ENCODE measurements around the gene CCNK. TPM values are rescaled to one million over a fixed set of nuclear protein-coding genes. Genes with fewer than 3 reads are reported as not detected.

Gene CCNK
- total RNA-seq, 2 experiments from 2014 or later = 86.6 to 90.4 TPM

GRCh38 chr14:99554757-99555531 lies 73.7 kb downstream of the CCNK start:
- POLR2A ChIA-PET = no interaction called here
- no peak for DNase-seq
- H3K36me3 Mint-ChIP-seq = no peaks in the 10 kb centered on the region
- no peak overlapping the region for H3K27ac Mint-ChIP-seq
- peaks cover 2% of the 10 kb centered on the region for H3K4me1 Mint-ChIP-seq (ENCODE audit: low read depth)
- CTCF ChIA-PET = no interaction called here
- peaks cover 2% of the 10 kb centered on the region for H3K9me3 Mint-ChIP-seq
- no peaks in the 10 kb centered on the region for H3K27me3 Mint-ChIP-seq
- intact Hi-C loops (cut with micrococcal nuclease) = no loop called here
- H3K4me3 Mint-ChIP-seq = no peak overlapping the region

- DNase-seq = no peak
- Mint-ChIP-seq H3K4me1 (ENCODE audit: low read depth) (peaks cover 1% of the 10 kb centered on the region), H3K36me3 (no peaks in the 10 kb centered on the region), H3K27me3 (no peaks in the 10 kb centered on the region), H3K4me3 (no peak overlapping the region), H3K9me3 (peaks cover 2% of the 10 kb centered on the region), H3K27ac (no peak overlapping the region)
- intact Hi-C loops (cut with micrococcal nuclease) = no loop called here
- ChIA-PET CTCF (no interaction called here), POLR2A (no interaction called here)
These were observed 75.1 kb downstream of the CCNK start for GRCh38 chr14:99556134-99556791.

- DNase-seq = no peak
- Mint-ChIP-seq H3K4me3 (no peak overlapping the region), H3K27me3 (no peaks in the 10 kb centered on the region), H3K36me3 (no peaks in the 10 kb centered on the region), H3K9me3 (peaks cover 2% of the 10 kb centered on the region), H3K4me1 (ENCODE audit: low read depth) (peaks cover 2% of the 10 kb centered on the region), H3K27ac (no peak overlapping the region)
- ChIA-PET POLR2A (no interaction called here), CTCF (no interaction called here)
- intact Hi-C loops (cut with micrococcal nuclease) = no loop called here
These were observed 78.2 kb downstream of the CCNK start for GRCh38 chr14:99559286-99559990.

GRCh38 chr14:99560403-99560802 lies 79.2 kb downstream of the CCNK start:
- Mint-ChIP-seq H3K36me3 (no peaks in the 10 kb centered on the region), H3K4me3 (no peak overlapping the region), H3K27me3 (no peaks in the 10 kb centered on the region), H3K27ac (no peak overlapping the region), H3K9me3 (peaks cover 2% of the 10 kb centered on the region), H3K4me1 (ENCODE audit: low read depth) (peaks cover 2% of the 10 kb centered on the region)
- ChIA-PET POLR2A (no interaction called here), CTCF (no interaction called here)
- intact Hi-C loops (cut with micrococcal nuclease) = no loop called here
- no peak for DNase-seq

GRCh38 chr14:99560922-99561683 lies 79.9 kb downstream of the CCNK start:
- ChIA-PET POLR2A (no interaction called here), CTCF (no interaction called here)
- H3K27me3 Mint-ChIP-seq = no peaks in the 10 kb centered on the region
- intact Hi-C loops (cut with micrococcal nuclease) = no loop called here
- H3K27ac Mint-ChIP-seq = no peak overlapping the region
- no peak for DNase-seq
- peaks cover 2% of the 10 kb centered on the region for H3K9me3 Mint-ChIP-seq
- peaks cover 2% of the 10 kb centered on the region for H3K4me1 Mint-ChIP-seq (ENCODE audit: low read depth)
- H3K36me3 Mint-ChIP-seq = no peaks in the 10 kb centered on the region
- H3K4me3 Mint-ChIP-seq = no peak overlapping the region

- no peaks in the 10 kb centered on the region for H3K36me3 Mint-ChIP-seq
- H3K27me3 Mint-ChIP-seq = no peaks in the 10 kb centered on the region
- CTCF ChIA-PET = no interaction called here
- H3K4me1 Mint-ChIP-seq (ENCODE audit: low read depth) = peaks cover 2% of the 10 kb centered on the region
- POLR2A ChIA-PET = no interaction called here
- intact Hi-C loops (cut with micrococcal nuclease) = no loop called here
- H3K4me3 Mint-ChIP-seq = no peak overlapping the region
- no peak overlapping the region for H3K27ac Mint-ChIP-seq
- H3K9me3 Mint-ChIP-seq = peaks cover 2% of the 10 kb centered on the region
- no peak for DNase-seq
These were observed 80.7 kb downstream of the CCNK start for GRCh38 chr14:99561864-99562263.

Other genes with a start within 250 kb of the CCNK start
- gene BCL11B, start 209.2 kb upstream of the CCNK start, total RNA-seq = 10 to 100 TPM; 48.9 to 49.1 TPM
- 10 to 100 TPM; 54.3 to 56.8 TPM for gene SETD3, start 550 bp upstream of the CCNK start, total RNA-seq
- 10 to 100 TPM; 10.7 to 12.3 TPM for gene CCDC85C, start 122.8 kb downstream of the CCNK start, total RNA-seq
- gene HHIPL1, start 163.7 kb downstream of the CCNK start, total RNA-seq = under 1 TPM; 0.29 to 0.38 TPM
- gene CYP46A1, start 202.9 kb downstream of the CCNK start, total RNA-seq = under 1 TPM; 0.19 to 0.21 TPM